HG02571 (cell line): Measurements from ENCODE around the gene SLC9C2.

Experiments used
- ATAC-seq: cut with Tn5 transposase; IDR thresholded peaks from one replicate; pipeline ENCODE4 v1.9.1; 2021; ENCODE audit warnings: mild to moderate bottlenecking, moderate library complexity; ENCODE audit not compliant: unreplicated experiment

Gene SLC9C2

GRCh38 chr1:173454966-173455524, 147.8 kb downstream of the SLC9C2 start:
- no peak for ATAC-seq

GRCh38 chr1:173453982-173454381, 148.9 kb downstream of the SLC9C2 start:
- no peak for ATAC-seq

GRCh38 chr1:173451981-173452380, 150.9 kb downstream of the SLC9C2 start:
- no peak for ATAC-seq
